ENCODE data around the gene ZRANB3.

The ZRANB3 gene

GRCh38 chr2:135198481-135198880 is 332.5 kb downstream of the ZRANB3 start:
- H3K4me1 ChIP-seq (ENCODE audit: insufficient read depth, low read length), result no peaks in the 10 kb centered on the region
- no peak overlapping the region for H3K9ac ChIP-seq (ENCODE audit: low read length)
- no peak overlapping the region for H3K27ac ChIP-seq (ENCODE audit: low read depth, low read length)
- H3K27me3 ChIP-seq (ENCODE audit: control insufficient read depth in 1 of 2, insufficient read depth in 2 of 2, low read length in 2 of 2), result no peaks in the 10 kb centered on the region
- no peak overlapping the region for H3K4me3 ChIP-seq (ENCODE audit: low read depth in 1 of 2, low read length in 2 of 2)
- no peaks in the 10 kb centered on the region for H3K36me3 ChIP-seq (ENCODE audit: insufficient read depth, low read length)
- H3K9me3 ChIP-seq (ENCODE audit: low read length), result no peaks in the 10 kb centered on the region

DNA sequence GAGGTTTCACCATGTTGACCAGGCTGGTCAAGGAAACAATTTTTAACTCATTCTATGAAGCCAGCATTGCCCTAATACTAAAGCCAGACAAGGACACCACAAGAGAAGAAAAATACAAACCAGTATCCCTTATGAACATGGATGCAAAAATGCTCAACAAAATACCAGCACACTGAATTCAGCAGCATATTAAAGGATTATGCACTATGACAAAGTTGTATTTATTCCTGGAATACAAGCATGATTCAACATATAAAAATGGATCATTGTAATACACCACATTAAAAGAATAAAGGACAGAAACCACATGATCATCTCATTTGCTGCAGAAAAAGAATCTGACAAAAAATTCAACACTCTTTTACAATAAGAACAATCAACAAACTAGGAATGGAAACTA is 340.2 kb downstream of the ZRANB3 start:
- H3K27me3 ChIP-seq (ENCODE audit: control insufficient read depth in 1 of 2, insufficient read depth in 2 of 2, low read length in 2 of 2), result no peaks in the 10 kb centered on the region
- no peak overlapping the region for H3K27ac ChIP-seq (ENCODE audit: low read depth, low read length)
- no peaks in the 10 kb centered on the region for H3K9me3 ChIP-seq (ENCODE audit: low read length)
- H3K4me1 ChIP-seq (ENCODE audit: insufficient read depth, low read length), result no peaks in the 10 kb centered on the region
- no peaks in the 10 kb centered on the region for H3K36me3 ChIP-seq (ENCODE audit: insufficient read depth, low read length)
- no peak overlapping the region for H3K4me3 ChIP-seq (ENCODE audit: low read depth in 1 of 2, low read length in 2 of 2)
- H3K9ac ChIP-seq (ENCODE audit: low read length), result no peak overlapping the region

DNA sequence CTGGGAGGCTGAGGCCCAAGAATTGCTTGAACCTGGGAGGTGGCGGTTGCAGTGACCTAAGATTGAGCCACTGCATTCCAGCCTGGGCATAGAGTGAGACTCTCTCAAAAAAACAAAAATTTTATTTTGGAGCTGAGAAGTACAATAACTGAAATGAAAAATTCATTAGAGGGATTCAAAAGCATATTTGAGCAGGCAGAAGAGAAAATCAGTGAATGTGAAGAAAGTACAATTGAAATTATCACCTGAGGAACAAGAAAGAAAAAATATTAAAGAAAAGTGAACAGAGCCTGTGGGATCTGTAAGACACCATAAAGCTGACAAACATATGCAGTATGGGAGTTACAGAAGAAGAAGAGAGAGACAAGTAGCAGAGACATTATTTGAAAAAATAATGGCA is 341.9 kb downstream of the ZRANB3 start:
- Histone ChIP-seq H3K9me3 (ENCODE audit: low read length) (no peaks in the 10 kb centered on the region), H3K4me1 (ENCODE audit: insufficient read depth, low read length) (no peaks in the 10 kb centered on the region), H3K9ac (ENCODE audit: low read length) (no peak overlapping the region)

DNA sequence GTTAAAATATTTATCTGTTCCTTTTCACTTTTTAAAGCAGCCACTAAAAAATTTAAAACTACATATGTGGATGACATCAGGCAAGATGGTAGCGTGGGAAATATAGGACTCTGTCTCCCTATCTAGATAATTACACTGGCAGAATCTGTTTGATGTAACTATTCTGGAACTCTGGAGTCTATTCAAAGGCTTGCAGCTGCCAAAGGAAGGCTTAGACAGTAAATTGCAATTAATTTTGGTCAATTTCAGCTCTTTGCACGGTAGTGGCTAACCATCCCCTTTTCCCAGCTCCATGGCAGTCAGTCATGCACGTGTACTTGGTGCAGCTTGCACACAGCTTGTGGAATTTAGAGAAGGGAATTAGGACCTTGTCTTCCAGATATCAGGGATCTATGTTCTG is 343.7 kb downstream of the ZRANB3 start:
- no peaks in the 10 kb centered on the region for H3K4me1 ChIP-seq (ENCODE audit: insufficient read depth, low read length)
- H3K27me3 ChIP-seq (ENCODE audit: control insufficient read depth in 1 of 2, insufficient read depth in 2 of 2, low read length in 2 of 2), result no peaks in the 10 kb centered on the region
- H3K27ac ChIP-seq (ENCODE audit: low read depth, low read length), result no peak overlapping the region
- H3K9ac ChIP-seq (ENCODE audit: low read length), result no peak overlapping the region
- H3K9me3 ChIP-seq (ENCODE audit: low read length), result no peaks in the 10 kb centered on the region
- no peaks in the 10 kb centered on the region for H3K36me3 ChIP-seq (ENCODE audit: insufficient read depth, low read length)
- H3K4me3 ChIP-seq (ENCODE audit: low read depth in 1 of 2, low read length in 2 of 2), result no peak overlapping the region

More for the DNA sequence above, 341.9 kb downstream of the ZRANB3 start:
- no peak overlapping the region for H3K27ac ChIP-seq (ENCODE audit: low read depth, low read length)
- H3K4me3 ChIP-seq (ENCODE audit: low read depth in 1 of 2, low read length in 2 of 2), result no peak overlapping the region
- no peaks in the 10 kb centered on the region for H3K27me3 ChIP-seq (ENCODE audit: control insufficient read depth in 1 of 2, insufficient read depth in 2 of 2, low read length in 2 of 2)
- no peaks in the 10 kb centered on the region for H3K36me3 ChIP-seq (ENCODE audit: insufficient read depth, low read length)

DNA sequence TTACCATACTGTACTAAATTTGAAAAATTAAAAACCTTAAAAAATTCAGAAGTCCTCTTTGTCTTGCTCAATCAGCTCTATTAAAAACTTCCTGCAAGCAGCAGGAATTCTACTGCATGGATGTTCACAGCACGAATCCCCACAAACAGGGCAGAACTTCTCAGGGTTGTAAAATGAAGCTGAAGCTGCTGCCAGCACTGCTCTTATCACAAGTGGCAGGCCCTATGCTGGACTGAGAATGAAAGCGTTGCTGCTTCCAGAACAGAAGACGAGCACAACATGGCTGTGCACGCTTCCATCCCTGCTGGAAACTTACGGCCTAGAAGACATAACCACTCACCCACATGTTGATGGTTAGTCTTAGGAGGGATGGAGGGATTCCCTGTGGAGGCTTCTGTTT is 345.0 kb downstream of the ZRANB3 start:
- H3K9me3 ChIP-seq (ENCODE audit: low read length), result no peaks in the 10 kb centered on the region
- no peak overlapping the region for H3K27ac ChIP-seq (ENCODE audit: low read depth, low read length)
- H3K36me3 ChIP-seq (ENCODE audit: insufficient read depth, low read length), result no peaks in the 10 kb centered on the region
- no peaks in the 10 kb centered on the region for H3K27me3 ChIP-seq (ENCODE audit: control insufficient read depth in 1 of 2, insufficient read depth in 2 of 2, low read length in 2 of 2)
- no peak overlapping the region for H3K9ac ChIP-seq (ENCODE audit: low read length)
- no peak overlapping the region for H3K4me3 ChIP-seq (ENCODE audit: low read depth in 1 of 2, low read length in 2 of 2)
- H3K4me1 ChIP-seq (ENCODE audit: insufficient read depth, low read length), result no peaks in the 10 kb centered on the region

- Histone ChIP-seq H3K4me3 (ENCODE audit: low read depth in 1 of 2, low read length in 2 of 2) (no peak overlapping the region), H3K4me1 (ENCODE audit: insufficient read depth, low read length) (no peaks in the 10 kb centered on the region), H3K27ac (ENCODE audit: low read depth, low read length) (no peak overlapping the region), H3K9me3 (ENCODE audit: low read length) (no peaks in the 10 kb centered on the region), H3K9ac (ENCODE audit: low read length) (no peak overlapping the region), H3K27me3 (ENCODE audit: control insufficient read depth in 1 of 2, insufficient read depth in 2 of 2, low read length in 2 of 2) (no peaks in the 10 kb centered on the region), H3K36me3 (ENCODE audit: insufficient read depth, low read length) (no peaks in the 10 kb centered on the region)
Observed at GRCh38 chr2:135183822-135184221, 347.2 kb downstream of the ZRANB3 start.

DNA sequence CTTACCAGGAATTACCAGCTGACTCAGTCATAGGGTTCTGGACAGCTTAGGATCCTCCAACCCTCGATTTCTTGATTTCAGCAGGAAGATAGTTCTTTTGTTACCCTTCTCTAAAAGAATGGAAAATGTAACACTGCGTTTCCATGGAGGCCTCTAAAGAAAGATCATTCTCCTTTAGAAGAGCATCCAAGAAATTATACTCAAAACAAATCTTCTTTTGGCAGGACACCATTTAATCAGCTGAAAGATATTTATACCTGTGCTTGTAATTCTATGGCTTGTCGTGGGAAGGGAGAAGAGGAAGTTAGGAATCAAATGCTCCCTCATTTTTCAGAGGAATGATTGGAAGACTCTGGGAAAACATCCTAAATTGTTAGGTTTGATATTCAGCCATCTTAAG is 348.4 kb downstream of the ZRANB3 start:
- Histone ChIP-seq H3K36me3 (ENCODE audit: insufficient read depth, low read length) (no peaks in the 10 kb centered on the region), H3K27me3 (ENCODE audit: control insufficient read depth in 1 of 2, insufficient read depth in 2 of 2, low read length in 2 of 2) (no peaks in the 10 kb centered on the region), H3K9me3 (ENCODE audit: low read length) (no peaks in the 10 kb centered on the region), H3K4me1 (ENCODE audit: insufficient read depth, low read length) (no peaks in the 10 kb centered on the region), H3K27ac (ENCODE audit: low read depth, low read length) (no peak overlapping the region), H3K4me3 (ENCODE audit: low read depth in 1 of 2, low read length in 2 of 2) (no peak overlapping the region), H3K9ac (ENCODE audit: low read length) (no peak overlapping the region)

- Histone ChIP-seq H3K4me1 (ENCODE audit: insufficient read depth, low read length) (no peaks in the 10 kb centered on the region), H3K27ac (ENCODE audit: low read depth, low read length) (no peak overlapping the region), H3K27me3 (ENCODE audit: control insufficient read depth in 1 of 2, insufficient read depth in 2 of 2, low read length in 2 of 2) (no peaks in the 10 kb centered on the region), H3K9ac (ENCODE audit: low read length) (no peak overlapping the region), H3K9me3 (ENCODE audit: low read length) (no peaks in the 10 kb centered on the region), H3K36me3 (ENCODE audit: insufficient read depth, low read length) (no peaks in the 10 kb centered on the region), H3K4me3 (ENCODE audit: low read depth in 1 of 2, low read length in 2 of 2) (no peak overlapping the region)
Observed at GRCh38 chr2:135182190-135182589, 348.8 kb downstream of the ZRANB3 start.

GRCh38 chr2:135179689-135180088 is 351.3 kb downstream of the ZRANB3 start:
- no peaks in the 10 kb centered on the region for H3K4me1 ChIP-seq (ENCODE audit: insufficient read depth, low read length)
- H3K4me3 ChIP-seq (ENCODE audit: low read depth in 1 of 2, low read length in 2 of 2), result no peak overlapping the region
- H3K27me3 ChIP-seq (ENCODE audit: control insufficient read depth in 1 of 2, insufficient read depth in 2 of 2, low read length in 2 of 2), result no peaks in the 10 kb centered on the region
- no peaks in the 10 kb centered on the region for H3K36me3 ChIP-seq (ENCODE audit: insufficient read depth, low read length)
- H3K9me3 ChIP-seq (ENCODE audit: low read length), result no peaks in the 10 kb centered on the region
- H3K27ac ChIP-seq (ENCODE audit: low read depth, low read length), result no peak overlapping the region
- no peak overlapping the region for H3K9ac ChIP-seq (ENCODE audit: low read length)

DNA sequence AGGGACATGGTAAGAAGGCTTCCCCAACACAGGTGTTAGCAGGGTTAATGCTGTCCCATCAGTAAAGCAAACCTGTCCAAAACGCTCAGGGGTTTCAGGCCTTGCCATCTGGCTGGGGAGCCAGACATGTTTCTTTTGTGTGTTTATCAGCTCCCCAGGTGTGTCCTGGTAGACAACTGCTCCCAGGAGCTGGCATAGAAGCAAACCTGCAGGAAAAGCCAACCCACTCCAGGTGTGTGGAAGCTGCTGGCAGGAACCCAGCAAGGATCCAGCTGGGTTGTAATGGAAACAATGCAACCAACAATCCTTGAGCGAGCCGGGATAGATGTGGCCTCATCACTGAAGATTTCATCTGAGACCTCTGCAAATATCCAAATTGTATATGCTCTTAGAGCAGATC is 355.8 kb downstream of the ZRANB3 start:
- H3K4me1 ChIP-seq (ENCODE audit: insufficient read depth, low read length), result no peaks in the 10 kb centered on the region
- H3K9me3 ChIP-seq (ENCODE audit: low read length), result no peaks in the 10 kb centered on the region
- peaks cover 14% of the 10 kb centered on the region for H3K36me3 ChIP-seq (ENCODE audit: insufficient read depth, low read length)
- no peak overlapping the region for H3K9ac ChIP-seq (ENCODE audit: low read length)
- no peak overlapping the region for H3K27ac ChIP-seq (ENCODE audit: low read depth, low read length)
- no peaks in the 10 kb centered on the region for H3K27me3 ChIP-seq (ENCODE audit: control insufficient read depth in 1 of 2, insufficient read depth in 2 of 2, low read length in 2 of 2)
- H3K4me3 ChIP-seq (ENCODE audit: low read depth in 1 of 2, low read length in 2 of 2), result no peak overlapping the region

DNA sequence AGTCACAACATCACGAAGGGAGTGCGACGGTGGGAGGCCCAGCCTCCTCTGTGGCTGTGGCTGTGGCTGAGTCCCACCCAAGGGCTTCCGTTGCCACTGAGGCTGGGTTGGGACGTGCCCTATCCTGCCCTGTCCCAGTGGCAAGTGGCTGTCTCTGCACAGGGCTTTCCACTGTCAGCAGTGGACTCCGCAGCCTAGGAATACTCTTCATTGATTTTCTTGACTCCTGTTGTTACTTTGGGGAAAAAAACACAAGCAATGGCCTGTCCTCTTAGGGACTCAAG is 356.3 kb downstream of the ZRANB3 start:
- H3K27ac ChIP-seq (ENCODE audit: low read depth, low read length), result no peak overlapping the region
- no peaks in the 10 kb centered on the region for H3K4me1 ChIP-seq (ENCODE audit: insufficient read depth, low read length)
- no peaks in the 10 kb centered on the region for H3K9me3 ChIP-seq (ENCODE audit: low read length)
- H3K4me3 ChIP-seq (ENCODE audit: low read depth in 1 of 2, low read length in 2 of 2), result no peak overlapping the region
- H3K9ac ChIP-seq (ENCODE audit: low read length), result no peak overlapping the region
- H3K27me3 ChIP-seq (ENCODE audit: control insufficient read depth in 1 of 2, insufficient read depth in 2 of 2, low read length in 2 of 2), result no peaks in the 10 kb centered on the region
- H3K36me3 ChIP-seq (ENCODE audit: insufficient read depth, low read length), result peaks cover 16% of the 10 kb centered on the region

GRCh38 chr2:135174049-135174809 is 356.8 kb downstream of the ZRANB3 start:
- H3K27me3 ChIP-seq (ENCODE audit: control insufficient read depth in 1 of 2, insufficient read depth in 2 of 2, low read length in 2 of 2), result no peaks in the 10 kb centered on the region
- no peak overlapping the region for H3K27ac ChIP-seq (ENCODE audit: low read depth, low read length)
- H3K36me3 ChIP-seq (ENCODE audit: insufficient read depth, low read length), result peaks cover 20% of the 10 kb centered on the region
- no peaks in the 10 kb centered on the region for H3K9me3 ChIP-seq (ENCODE audit: low read length)
- H3K4me1 ChIP-seq (ENCODE audit: insufficient read depth, low read length), result no peaks in the 10 kb centered on the region
- no peak overlapping the region for H3K9ac ChIP-seq (ENCODE audit: low read length)
- H3K4me3 ChIP-seq (ENCODE audit: low read depth in 1 of 2, low read length in 2 of 2), result no peak overlapping the region

Measured in muscle layer of colon (tissue), 2 donors.